KG1 (cell line): Measurements from ENCODE around the gene SEMA3A.
"Not testable (repeated sequence)": the region's sequence is repeated elsewhere in the genome, so short reads cannot be mapped to it uniquely, and the experiment has no call there.

Source experiments
- DNase-seq: peaks from one replicate; lab custom pipeline; 2025; lab: John Stamatoyannopoulos, UW

SEMA3A gene

GRCh38 chr7:84194484-84195271 lies at the start of gene SEMA3A:
SEMA3A (minus strand) TSS chr7:84194789; CDS start chr7:84194586, 203 bp downstream.
- DNase-seq: peak; percentile 44

GRCh38 chr7:84243037-84243436 lies 48.4 kb upstream of the SEMA3A start:
- not testable (repeated sequence) for DNase-seq

- DNase-seq: no peak
Observed at GRCh38 chr7:84238596-84238995, 44.0 kb upstream of the SEMA3A start.

GRCh38 chr7:84237533-84238173 lies 43.1 kb upstream of the SEMA3A start:
- no peak for DNase-seq

GRCh38 chr7:84236398-84236797 lies 41.8 kb upstream of the SEMA3A start:
- no peak for DNase-seq

- no peak for DNase-seq
Observed at GRCh38 chr7:84232646-84233045, 38.1 kb upstream of the SEMA3A start.

GRCh38 chr7:84231157-84231556 lies 36.6 kb upstream of the SEMA3A start:
- DNase-seq: no peak

GRCh38 chr7:84230491-84230890 lies 35.9 kb upstream of the SEMA3A start:
- DNase-seq: no peak

- no peak for DNase-seq
Observed at GRCh38 chr7:84228526-84228925, 33.9 kb upstream of the SEMA3A start.

- DNase-seq: no peak
Observed at GRCh38 chr7:84226759-84227158, 32.2 kb upstream of the SEMA3A start.

GRCh38 chr7:84224505-84224904 lies 29.9 kb upstream of the SEMA3A start:
- no peak for DNase-seq

GRCh38 chr7:84219310-84219709 lies 24.7 kb upstream of the SEMA3A start:
- DNase-seq: no peak

GRCh38 chr7:84218681-84219080 lies 24.1 kb upstream of the SEMA3A start:
- no peak for DNase-seq

- no peak for DNase-seq
Observed at GRCh38 chr7:84216472-84216871, 21.9 kb upstream of the SEMA3A start.

- not testable (repeated sequence) for DNase-seq
Observed at GRCh38 chr7:84214757-84215156, 20.2 kb upstream of the SEMA3A start.

GRCh38 chr7:84210301-84210700 lies 15.7 kb upstream of the SEMA3A start:
- no peak for DNase-seq

GRCh38 chr7:84209006-84209405 lies 14.4 kb upstream of the SEMA3A start:
- DNase-seq: no peak

GRCh38 chr7:84207615-84208014 lies 13.0 kb upstream of the SEMA3A start:
- no peak for DNase-seq

- no peak for DNase-seq
Observed at GRCh38 chr7:84207025-84207424, 12.4 kb upstream of the SEMA3A start.

- no peak for DNase-seq
Observed at GRCh38 chr7:84204655-84205054, 10.1 kb upstream of the SEMA3A start.

GRCh38 chr7:84202855-84203254 lies 8.3 kb upstream of the SEMA3A start:
- no peak for DNase-seq

- DNase-seq: no peak
Observed at GRCh38 chr7:84200859-84201258, 6.3 kb upstream of the SEMA3A start.

GRCh38 chr7:84199216-84199615 lies 4.6 kb upstream of the SEMA3A start:
- DNase-seq: no peak

- DNase-seq: no peak
Observed at GRCh38 chr7:84196084-84196503, 1.5 kb upstream of the SEMA3A start.
